Epidermal melanocyte (primary cell): Measurements from ENCODE around the gene TPP1.

Experiments
- DNase-seq: peaks from one replicate; pipeline ENCODE4 v3.0.0; 2011; ENCODE audit warnings: low spot score; ENCODE audit not compliant: insufficient read length

The TPP1 gene

DNA sequence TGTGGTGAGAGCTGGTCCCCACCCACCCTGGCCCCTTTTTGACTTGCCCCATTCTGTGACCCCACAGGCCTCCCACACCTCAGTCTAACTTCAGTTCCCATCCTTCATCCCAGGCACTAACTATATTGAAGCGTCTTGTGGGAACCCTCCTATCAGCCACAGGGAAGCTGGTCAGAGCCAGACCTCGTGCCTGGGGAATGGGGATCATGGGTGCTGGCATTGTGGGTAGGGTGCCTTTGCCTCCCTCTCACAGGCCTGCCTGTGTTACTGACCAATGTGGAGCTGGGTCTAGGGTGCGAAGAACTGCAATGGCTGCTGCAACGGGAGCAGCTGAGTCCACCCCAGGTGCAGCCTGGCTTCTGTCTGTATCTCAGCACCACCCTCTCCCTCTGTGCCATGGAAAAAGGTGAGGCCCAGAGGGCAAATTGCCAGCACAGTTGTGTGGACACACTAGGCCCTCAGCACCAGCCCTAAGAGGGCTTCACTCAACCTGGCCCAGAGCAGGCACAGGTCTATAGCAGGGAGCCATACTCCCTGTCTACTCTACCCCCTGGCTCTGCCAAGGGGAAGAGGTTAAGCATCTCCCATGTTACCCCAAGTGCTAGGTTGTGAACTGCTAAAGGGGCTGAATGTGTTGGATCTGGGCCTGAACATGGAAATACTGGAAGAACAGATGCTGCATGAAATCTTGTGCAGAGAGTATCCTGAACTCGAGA is 53.1 kb downstream of the TPP1 start:
- DNase-seq = no peak

DNA sequence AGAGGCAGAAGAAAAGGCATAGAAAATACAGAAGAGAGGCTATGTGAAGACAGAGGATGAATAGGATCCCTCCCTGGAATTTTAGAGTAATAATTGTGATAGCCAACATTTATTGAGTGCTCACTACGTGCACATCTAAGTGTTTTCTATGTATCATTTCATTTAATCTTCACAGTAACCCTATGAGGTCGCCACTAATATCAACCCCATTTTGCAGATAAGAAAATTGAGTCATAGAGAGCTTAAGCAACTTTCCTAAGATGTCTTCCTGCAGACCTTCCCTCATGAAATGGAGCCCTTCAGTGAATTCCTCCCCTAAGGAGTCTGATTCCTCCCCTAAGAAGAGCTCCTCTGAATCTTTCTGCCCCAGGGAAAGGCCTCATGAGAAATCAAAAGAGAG is 53.9 kb downstream of the TPP1 start:
- DNase-seq = no peak

DNA sequence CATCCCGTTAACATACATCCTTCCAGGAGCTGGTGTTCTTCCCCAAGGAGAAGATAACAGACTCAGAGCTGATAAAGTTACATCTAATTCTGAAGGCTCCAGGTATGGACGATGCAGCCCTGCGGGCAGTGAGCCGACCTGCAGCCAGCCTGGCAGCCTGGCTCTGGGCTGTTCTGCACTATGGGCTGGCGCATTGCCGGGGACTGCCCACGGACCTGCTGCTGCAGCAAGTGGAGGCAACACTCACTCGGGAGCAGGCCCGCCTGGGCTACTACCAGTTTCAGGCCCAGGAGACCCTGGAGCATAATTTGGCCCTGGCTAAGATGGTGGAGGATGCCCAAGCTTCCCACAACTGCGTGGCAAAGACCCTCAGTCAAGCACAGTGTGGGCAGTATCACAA is 55.6 kb downstream of the TPP1 start:
- no peak for DNase-seq

- DNase-seq = no peak
These were observed 56.1 kb downstream of the TPP1 start for GRCh38 chr11:6563121-6563619.
